Fibroblast of lung (primary cell): ENCODE data around the gene GJB5. TPM values are rescaled to one million over a fixed set of nuclear protein-coding genes. Genes with fewer than 3 reads are reported as not detected.

Experiments
- DNase-seq, 2 donors: peaks; one replicate each; pipeline versions ENCODE4 v3.0.0 to v3.0.0-alpha.2; 2010; ENCODE audit warnings: low read depth in 2 of 2
- H2AFZ ChIP-seq: 2 replicates; pipeline ENCODE4 v1.5.1; 2012; ENCODE audit warnings: low read length, control low read depth, inconsistent platforms
- H3K27ac ChIP-seq: 2 replicates; pipeline ENCODE4 v1.5.1; 2011; ENCODE audit warnings: low read length, control low read depth; ENCODE audit not compliant: insufficient read depth
- H3K27me3 ChIP-seq: 2 replicates; pipeline ENCODE4 v1.5.1; 2011; ENCODE audit warnings: mild to moderate bottlenecking, low read length; ENCODE audit not compliant: control insufficient read depth, insufficient read depth
- H3K36me3 ChIP-seq: 2 replicates; pipeline ENCODE4 v1.5.1; 2011; ENCODE audit warnings: low read length; ENCODE audit not compliant: control insufficient read depth, insufficient read depth
- H3K4me1 ChIP-seq: 2 replicates; pipeline ENCODE4 v1.5.1; 2011; ENCODE audit warnings: low read length; ENCODE audit not compliant: control insufficient read depth, insufficient read depth; ENCODE audit errors: extremely low read depth
- H3K4me2 ChIP-seq: 2 replicates; pipeline ENCODE4 v1.5.1; 2011; ENCODE audit warnings: low read length, control low read depth; ENCODE audit not compliant: insufficient read depth; ENCODE audit errors: extremely low read depth
- H3K4me3 ChIP-seq, 4 experiments: fragments of 200-600 bp in 1 of 4; sonication (generic) in 1 of 4; replicated peaks in 1 of 4; 2 replicates each; pipeline ENCODE4 v1.5.1; 2011 to 2016; ENCODE audit warnings: low read length in 4 of 4, low read depth in 3 of 4, mild to moderate bottlenecking in 3 of 4, control low read depth in 2 of 4, inconsistent platforms in 1 of 4, mixed read lengths in 1 of 4; ENCODE audit not compliant: insufficient read depth in 1 of 4; ENCODE audit errors: control extremely low read depth in 1 of 4
- H3K79me2 ChIP-seq: 2 replicates; pipeline ENCODE4 v1.5.1; 2012; ENCODE audit warnings: mild to moderate bottlenecking, low read length, inconsistent platforms; ENCODE audit not compliant: control insufficient read depth, insufficient read depth
- H3K9ac ChIP-seq: 2 replicates; pipeline ENCODE4 v1.5.1; 2011; ENCODE audit warnings: mild to moderate bottlenecking, low read length, control low read depth; ENCODE audit not compliant: insufficient read depth
- H3K9me3 ChIP-seq: 2 replicates; pipeline ENCODE4 v1.5.1; 2012; ENCODE audit warnings: low read depth, low read length; ENCODE audit not compliant: control insufficient read depth, insufficient read depth
- H4K20me1 ChIP-seq: 2 replicates; pipeline ENCODE4 v1.5.1; 2011; ENCODE audit warnings: low read length; ENCODE audit not compliant: control insufficient read depth, insufficient read depth; ENCODE audit errors: extremely low read depth
- CTCF ChIP-seq, 2 donors: IDR thresholded peaks in 1 of 2; conservative IDR thresholded peaks in 1 of 2; 1 replicate in 1 of 2; 2 replicates in 1 of 2; pipeline ENCODE4 v1.5.1; 2011 to 2012; ENCODE audit warnings: low read length in 2 of 2, control low read depth in 1 of 2, inconsistent platforms in 1 of 2, low read depth in 1 of 2, mild to moderate bottlenecking in 1 of 2
- EZH2 ChIP-seq: IDR thresholded peaks from 2 replicates; pipeline ENCODE4 v1.5.1; 2012; ENCODE audit warnings: low read length, control low read depth, mild to moderate bottlenecking; ENCODE audit errors: missing control alignments
- polyA plus RNA-seq, 2 donors: library from polyadenylated mRNA; depleted of rRNA in 1 of 2; stranded (reverse) in 1 of 2; unstranded in 1 of 2; fragments of >200 nt; gene quantifications; 2 replicates each; pipeline ENCODE4 v1.2.1, GENCODE V29; 2011 to 2012; ENCODE audit warnings: missing spikeins in 1 of 2
- total RNA-seq: library from RNA; depleted of rRNA; stranded (reverse); fragments of >200 nt; gene quantifications from 2 replicates; pipeline ENCODE4 v1.2.1, GENCODE V29; 2014

GJB5 gene
- total and polyA plus RNA-seq, 2 donors (not counting 1 experiment from before 2014, with no cell fraction given), result not detected

- no peak overlapping the region for H2AFZ ChIP-seq
- H3K27me3 ChIP-seq, result peaks cover 28% of the 10 kb centered on the region
- TF ChIP-seq EZH2 (no peak), CTCF (conservative IDR thresholded peaks at IDR 0.05 in 1 of 2, IDR thresholded peaks at IDR 0.05 in 1 of 2; ENCODE audit: low read depth in 1 of 2, low read length in 2 of 2) (no peak)
- no peaks in the 10 kb centered on the region for H4K20me1 ChIP-seq
- no peak overlapping the region for H3K4me2 ChIP-seq
- no peak overlapping the region for H3K9ac ChIP-seq
- H3K9me3 ChIP-seq, result no peaks in the 10 kb centered on the region
- H3K36me3 ChIP-seq, result no peaks in the 10 kb centered on the region
- H3K4me3 ChIP-seq, result no peak overlapping the region
- no peaks in the 10 kb centered on the region for H3K4me1 ChIP-seq
- no peak for DNase-seq
- H3K79me2 ChIP-seq, result no peaks in the 10 kb centered on the region
- no peak overlapping the region for H3K27ac ChIP-seq
Measured at GRCh38 chr1:34779005-34779404, 24.2 kb downstream of the GJB5 start.

GRCh38 chr1:34779526-34779925 is 24.7 kb downstream of the GJB5 start:
- no peak for DNase-seq
- peaks cover 28% of the 10 kb centered on the region for H3K27me3 ChIP-seq
- no peaks in the 10 kb centered on the region for H3K36me3 ChIP-seq
- H3K27ac ChIP-seq, result no peak overlapping the region
- no peaks in the 10 kb centered on the region for H4K20me1 ChIP-seq
- H3K4me1 ChIP-seq, result no peaks in the 10 kb centered on the region
- no peak overlapping the region for H3K4me3 ChIP-seq
- no peak overlapping the region for H2AFZ ChIP-seq
- no peaks in the 10 kb centered on the region for H3K79me2 ChIP-seq
- H3K9ac ChIP-seq, result no peak overlapping the region
- H3K4me2 ChIP-seq, result no peak overlapping the region
- no peaks in the 10 kb centered on the region for H3K9me3 ChIP-seq
- TF ChIP-seq EZH2, result no peak
- TF ChIP-seq CTCF (conservative IDR thresholded peaks at IDR 0.05 in 1 of 2, IDR thresholded peaks at IDR 0.05 in 1 of 2; ENCODE audit: low read depth in 1 of 2, low read length in 2 of 2), result no peak

DNA sequence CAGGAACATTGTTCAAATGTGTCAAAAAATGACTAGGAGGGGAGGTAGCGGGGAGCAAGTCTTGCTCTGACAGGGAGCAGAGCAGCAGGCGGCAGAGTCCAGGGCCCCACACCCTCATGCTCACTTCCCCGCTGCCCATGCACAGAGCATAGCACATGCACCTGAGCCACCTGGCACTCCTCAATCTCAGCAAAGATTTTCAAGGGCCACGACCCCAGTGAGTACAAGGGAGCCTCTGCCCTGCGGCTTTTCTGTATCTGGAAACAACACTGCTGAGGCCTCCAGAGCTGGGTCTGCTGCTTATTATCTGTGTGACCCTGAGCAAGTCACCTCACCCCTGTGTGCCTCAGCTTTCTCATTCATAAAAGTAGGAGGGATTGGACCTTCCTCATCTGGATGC is 25.1 kb downstream of the GJB5 start:
- Histone ChIP-seq H3K27me3 (peaks cover 28% of the 10 kb centered on the region), H2AFZ (no peak overlapping the region), H3K4me1 (no peaks in the 10 kb centered on the region), H3K4me2 (no peak overlapping the region), H3K27ac (no peak overlapping the region), H3K36me3 (no peaks in the 10 kb centered on the region), H4K20me1 (no peaks in the 10 kb centered on the region), H3K9me3 (no peaks in the 10 kb centered on the region), H3K4me3 (no peak overlapping the region), H3K9ac (no peak overlapping the region), H3K79me2 (no peaks in the 10 kb centered on the region)
- TF ChIP-seq CTCF (conservative IDR thresholded peaks at IDR 0.05 in 1 of 2, IDR thresholded peaks at IDR 0.05 in 1 of 2; ENCODE audit: low read depth in 1 of 2, low read length in 2 of 2) (no peak), EZH2 (no peak)
- no peak for DNase-seq
